GM11168 (cell line): Measurements from ENCODE around the gene SLC6A2.

ENCODE experiments used
- in situ Hi-C: fragments of 300-500 bp; cut with MboI; formaldehyde crosslinking; loops from one replicate; pipeline ENCODE4 v1.12.0; 2022; ENCODE audit warnings: low sequenced_read_pairs; ENCODE audit not compliant: unreplicated experiment

SLC6A2 gene

DNA sequence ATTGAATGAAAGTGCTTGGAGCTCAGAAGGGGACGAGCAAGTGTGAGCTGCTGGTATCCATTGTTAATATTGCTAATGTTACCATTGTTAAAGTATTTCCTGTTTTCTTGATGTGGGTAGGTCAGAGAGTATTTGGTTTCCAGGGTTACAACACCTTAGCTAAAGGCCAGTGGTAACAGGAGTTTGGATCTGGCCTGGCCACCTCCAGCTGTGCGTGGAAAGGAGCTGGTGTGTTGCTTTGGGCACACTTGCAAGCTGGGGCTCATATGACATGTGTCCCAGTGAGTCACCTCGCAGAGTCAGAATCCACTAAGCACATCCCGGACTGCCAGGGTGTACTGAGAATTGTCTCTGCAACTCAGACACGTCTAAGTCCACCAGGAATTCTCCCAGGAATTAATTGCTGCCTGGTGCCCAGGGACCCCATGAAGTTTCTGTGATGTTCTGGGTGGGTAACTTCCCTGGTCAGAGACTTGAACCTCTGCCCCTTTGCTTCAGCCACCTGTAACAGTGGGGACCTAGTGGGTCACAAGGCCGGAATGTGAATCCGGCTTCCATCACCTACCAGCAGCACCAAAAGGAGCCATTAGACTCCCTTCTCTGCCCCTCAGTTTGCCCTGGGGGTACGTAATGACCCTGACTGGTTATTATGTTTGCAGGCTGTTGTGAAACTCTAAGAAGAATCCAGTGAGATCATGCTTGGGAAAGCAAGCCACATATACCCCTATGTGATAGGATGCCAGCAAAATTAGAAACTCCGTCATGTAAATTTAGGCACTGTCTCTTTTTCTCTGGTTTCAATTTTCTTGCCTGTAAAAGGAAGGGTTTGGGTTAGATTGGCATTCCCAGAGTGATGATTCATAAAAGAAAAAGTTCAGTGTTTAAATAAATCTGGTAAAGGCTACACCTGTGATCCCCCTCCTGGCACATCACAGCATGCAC lies 12.8 kb downstream of the SLC6A2 start:
- in situ Hi-C loops, result no loop called here

DNA sequence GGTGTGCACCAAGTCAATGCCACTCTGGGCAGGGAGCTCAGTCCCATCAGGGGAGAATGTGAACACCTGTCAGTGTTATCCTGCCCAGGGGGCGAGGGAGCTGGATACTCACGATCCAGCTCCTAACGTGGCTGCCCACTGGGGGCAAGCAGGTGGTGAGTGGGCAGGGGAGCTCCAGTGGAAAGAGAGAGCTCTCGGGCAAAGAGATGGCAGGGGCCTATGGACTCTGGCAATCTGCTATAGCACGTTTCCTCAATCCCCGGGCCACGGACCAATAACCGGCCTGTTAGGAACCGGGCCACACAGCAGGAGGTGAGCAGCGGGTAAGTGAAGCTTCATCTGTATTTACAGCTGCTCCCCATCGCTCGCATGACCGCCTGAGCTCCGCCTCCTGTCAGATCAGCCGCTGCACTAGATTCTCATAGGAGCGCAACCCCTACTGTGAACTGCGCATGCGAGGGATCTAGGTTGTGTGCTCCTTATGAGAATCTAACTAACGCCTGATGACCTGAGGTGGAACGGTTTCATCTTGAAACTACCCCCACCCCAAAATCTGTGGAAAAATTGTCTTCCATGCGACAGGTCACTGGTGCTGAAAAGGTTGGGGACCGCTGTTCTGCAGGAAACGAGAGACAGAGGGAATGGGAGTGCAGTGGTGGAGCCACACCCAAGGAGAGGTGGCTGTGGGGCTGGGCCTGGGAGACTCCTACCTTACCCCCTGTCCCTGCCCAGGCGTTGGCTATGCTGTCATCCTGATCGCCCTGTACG lies 15.6 kb downstream of the SLC6A2 start:
- in situ Hi-C loops, result no loop called here

- in situ Hi-C loops, result no loop called here
These were observed 16.1 kb downstream of the SLC6A2 start for GRCh38 chr16:55671974-55672280.

GRCh38 chr16:55672471-55672870 lies 16.7 kb downstream of the SLC6A2 start:
- in situ Hi-C loops, result no loop called here

- in situ Hi-C loops, result no loop called here
These were observed 22.5 kb downstream of the SLC6A2 start for GRCh38 chr16:55678161-55678821.

GRCh38 chr16:55682086-55682485 lies 26.3 kb downstream of the SLC6A2 start:
- in situ Hi-C loops, result no loop called here

DNA sequence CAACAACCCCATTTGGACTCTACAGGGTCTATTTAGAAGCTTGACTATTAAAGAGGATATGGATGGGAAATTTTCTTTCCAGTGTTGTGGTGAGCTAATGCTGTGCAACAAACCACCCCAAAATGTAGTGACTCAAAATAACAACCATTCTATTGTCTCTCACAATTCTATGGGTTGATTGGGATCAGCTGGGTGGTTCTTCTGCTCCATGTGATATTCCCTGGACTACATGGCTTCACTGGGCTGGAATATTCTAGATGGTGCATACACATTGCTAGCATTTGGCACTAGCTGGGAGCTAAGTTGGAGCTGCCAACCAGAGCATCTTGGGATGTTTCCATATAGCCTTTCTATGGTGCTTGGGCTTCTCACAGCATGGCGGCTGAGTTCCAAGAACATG lies 30.2 kb downstream of the SLC6A2 start:
- in situ Hi-C loops, result no loop called here

- in situ Hi-C loops, result no loop called here
These were observed 30.9 kb downstream of the SLC6A2 start for GRCh38 chr16:55686671-55687070.

DNA sequence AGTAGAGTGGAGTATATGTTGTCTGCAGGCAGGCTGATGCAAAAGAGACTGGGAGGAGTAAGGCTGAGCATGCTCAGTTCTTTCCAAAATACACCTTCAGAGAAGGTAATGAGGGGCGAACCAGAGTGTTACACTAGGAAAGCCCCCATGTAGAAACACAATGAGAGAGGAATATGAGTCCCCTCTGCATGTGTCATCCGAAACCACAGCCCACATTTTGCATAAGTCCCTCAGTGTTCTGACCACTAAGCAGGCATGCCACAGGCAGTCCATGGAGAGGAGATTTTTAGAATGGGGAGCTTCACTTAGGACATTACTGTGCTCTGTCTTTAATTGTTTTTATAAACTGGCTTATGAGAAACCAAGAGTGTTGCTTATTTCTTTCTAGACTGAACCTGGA lies 32.0 kb downstream of the SLC6A2 start:
- in situ Hi-C loops, result no loop called here

GRCh38 chr16:55690841-55691240 lies 35.1 kb downstream of the SLC6A2 start:
- in situ Hi-C loops, result no loop called here

DNA sequence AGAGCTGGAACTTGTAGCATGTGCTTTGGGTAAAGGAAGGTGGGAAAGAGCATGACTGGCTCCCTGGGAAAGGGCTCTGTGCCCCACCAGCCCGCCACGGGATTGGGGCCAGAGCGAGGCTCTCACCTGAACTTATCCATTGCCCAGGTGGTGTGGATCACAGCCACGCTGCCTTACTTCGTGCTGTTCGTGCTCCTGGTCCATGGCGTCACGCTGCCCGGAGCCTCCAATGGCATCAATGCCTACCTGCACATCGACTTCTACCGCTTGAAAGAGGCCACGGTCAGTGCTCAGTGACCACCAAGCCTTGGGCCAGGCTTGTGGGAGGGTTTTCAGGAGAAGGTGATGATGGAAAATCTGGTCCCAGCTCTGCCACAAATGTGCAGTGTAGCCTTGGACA lies 36.0 kb downstream of the SLC6A2 start:
- in situ Hi-C loops, result no loop called here

- in situ Hi-C loops, result no loop called here
These were observed 39.8 kb downstream of the SLC6A2 start for GRCh38 chr16:55695595-55695994.

DNA sequence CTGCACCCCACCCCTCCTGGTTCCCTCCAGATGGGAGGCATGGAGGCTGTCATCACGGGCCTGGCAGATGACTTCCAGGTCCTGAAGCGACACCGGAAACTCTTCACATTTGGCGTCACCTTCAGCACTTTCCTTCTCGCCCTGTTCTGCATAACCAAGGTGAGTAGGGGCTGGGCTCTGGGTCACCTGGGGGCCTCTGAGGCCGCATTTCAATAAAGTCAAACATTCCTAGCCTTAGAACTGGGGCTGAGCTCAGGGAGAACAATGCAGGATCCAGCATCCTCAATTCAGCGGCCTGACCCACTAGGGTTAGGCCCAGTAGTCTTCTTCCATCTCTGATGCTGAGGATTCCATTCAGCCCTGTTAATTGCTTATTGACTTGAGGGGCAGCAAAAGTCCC lies 42.1 kb downstream of the SLC6A2 start:
- in situ Hi-C loops, result no loop called here

- in situ Hi-C loops, result no loop called here
These were observed 42.5 kb downstream of the SLC6A2 start for GRCh38 chr16:55698331-55698730.

GRCh38 chr16:55698946-55699345 lies 43.2 kb downstream of the SLC6A2 start:
- in situ Hi-C loops, result no loop called here

GRCh38 chr16:55699616-55700015 lies 43.8 kb downstream of the SLC6A2 start:
- in situ Hi-C loops, result loop anchor here (10.0 kb wide), 1 partner anchor 225 kb away; the partner anchor contains the start of gene MMP2

DNA sequence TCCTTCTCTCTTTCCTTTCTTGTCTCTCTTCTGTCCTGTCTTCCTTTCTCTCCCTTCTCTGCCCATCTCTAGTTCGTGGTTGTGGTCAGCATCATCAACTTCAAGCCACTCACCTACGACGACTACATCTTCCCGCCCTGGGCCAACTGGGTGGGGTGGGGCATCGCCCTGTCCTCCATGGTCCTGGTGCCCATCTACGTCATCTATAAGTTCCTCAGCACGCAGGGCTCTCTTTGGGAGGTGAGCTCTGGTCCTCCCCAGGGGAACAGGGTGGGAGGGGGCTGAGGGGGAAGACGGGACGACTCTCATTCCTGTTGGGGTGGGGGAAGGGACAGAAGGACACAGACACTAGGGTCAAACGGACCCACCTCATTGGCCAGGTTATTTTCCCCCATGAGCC lies 44.3 kb downstream of the SLC6A2 start:
- in situ Hi-C loops, result loop anchor here (10.0 kb wide), 1 partner anchor 225 kb away; the partner anchor contains the start of gene MMP2

DNA sequence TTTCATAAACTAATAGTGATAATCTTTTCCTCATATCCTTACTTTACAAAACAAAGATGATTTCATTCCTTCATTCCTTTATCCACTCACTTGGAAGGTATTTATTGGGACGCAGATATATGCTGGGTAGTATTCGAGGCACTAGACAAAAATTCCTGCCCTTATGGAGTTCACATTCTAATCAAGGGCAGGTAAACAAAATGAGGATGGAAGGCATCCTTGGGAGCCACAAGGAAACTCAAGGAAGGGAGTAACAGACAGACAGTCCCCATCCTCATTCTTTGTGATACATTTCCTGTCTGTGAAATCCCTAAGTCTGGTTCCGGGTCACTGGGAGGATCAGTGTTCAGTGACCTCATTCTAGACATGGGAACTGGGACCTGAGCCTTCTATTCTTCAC lies 45.2 kb downstream of the SLC6A2 start:
- in situ Hi-C loops, result loop anchor here (10.0 kb wide), 1 partner anchor 226 kb away; the partner anchor contains the start of gene MMP2

- in situ Hi-C loops, result loop anchor here (10.0 kb wide), 1 partner anchor 227 kb away; the partner anchor contains the start of gene MMP2
These were observed 45.9 kb downstream of the SLC6A2 start for GRCh38 chr16:55701442-55702319.
